ENCODE measurements around the gene RAI1.

- TF ChIP-seq POLR2A (IDR thresholded peaks at IDR 0.05), result no peak
- no peak for TF ChIP-seq EP300 (IDR thresholded peaks at IDR 0.05)
- no peak for TF ChIP-seq CTCF (IDR thresholded peaks at IDR 0.05)
Observed at GRCh38 chr17:17683710-17684365, 2.6 kb downstream of the RAI1 start.

Data from sigmoid colon (tissue), 4 donors.